Skeletal muscle tissue (tissue), 4 donors: ENCODE data around the gene KCNF1. TPM values are rescaled to one million over a fixed set of nuclear protein-coding genes. Genes with fewer than 3 reads are reported as not detected.
A peak's percentile ranks its signal among the peaks of the same experiment; 100 is the strongest.

Experiments
- H3K27ac ChIP-seq: one replicate; pipeline ENCODE4 v1.7.0; 2013; ENCODE audit warnings: mild to moderate bottlenecking, low read depth, low read length, inconsistent platforms
- H3K27me3 ChIP-seq, 3 donors: one replicate each; pipeline ENCODE4 v1.7.0; 2013; ENCODE audit warnings: low read length in 3 of 3; ENCODE audit not compliant: control insufficient read depth in 3 of 3, insufficient read depth in 3 of 3
- H3K36me3 ChIP-seq, 3 donors: one replicate each; pipeline ENCODE4 v1.7.0; 2013; ENCODE audit warnings: low read length in 3 of 3; ENCODE audit not compliant: control insufficient read depth in 3 of 3, insufficient read depth in 3 of 3
- H3K4me1 ChIP-seq, 3 donors: one replicate each; pipeline ENCODE4 v1.7.0; 2013; ENCODE audit warnings: low read length in 3 of 3, mild to moderate bottlenecking in 3 of 3; ENCODE audit not compliant: control insufficient read depth in 3 of 3, insufficient read depth in 3 of 3
- H3K4me3 ChIP-seq, 3 donors: one replicate each; pipeline ENCODE4 v1.7.0; 2013; ENCODE audit warnings: low read length in 3 of 3
- H3K9ac ChIP-seq, 3 donors: one replicate each; pipeline ENCODE4 v1.7.0; 2013; ENCODE audit warnings: low read length in 3 of 3, mild to moderate bottlenecking in 3 of 3, moderate library complexity in 2 of 3, low read depth in 1 of 3
- H3K9me3 ChIP-seq, 3 donors: one replicate each; pipeline ENCODE4 v1.7.0; 2013; ENCODE audit warnings: low read length in 3 of 3; ENCODE audit not compliant: control insufficient read depth in 3 of 3
- total RNA-seq: library from RNA; depleted of rRNA; stranded (reverse); fragments of >200 nt; gene quantifications from one replicate; pipeline ENCODE4 v1.2.3, GENCODE V29; 2014
- donor health status: Osteomylitis.

The KCNF1 gene
- total RNA-seq, 1 donor from 2014 or later: 1.6 TPM

- peaks cover 0 to 13% (median 7%) of the 10 kb centered on the region in 3 donors for H3K4me1 ChIP-seq
- no peak overlapping the region for H3K4me3 ChIP-seq
- H3K27ac ChIP-seq: no peak overlapping the region
- H3K36me3 ChIP-seq: no peaks in the 10 kb centered on the region
- peaks cover 42 to 57% (median 45%) of the 10 kb centered on the region in 3 donors for H3K27me3 ChIP-seq
- no peaks in the 10 kb centered on the region for H3K9me3 ChIP-seq
- no peak overlapping the region for H3K9ac ChIP-seq
These were observed 2.4 kb upstream of the KCNF1 start for GRCh38 chr2:10909050-10909995.

GRCh38 chr2:10909996-10910341, 1.8 kb upstream of the KCNF1 start:
- Histone ChIP-seq H3K4me3 (no peak overlapping the region), H3K4me1 (peaks cover 0 to 14% (median 7%) of the 10 kb centered on the region in 3 donors), H3K36me3 (no peaks in the 10 kb centered on the region), H3K9ac (no peak overlapping the region), H3K27ac (no peak overlapping the region), H3K9me3 (no peaks in the 10 kb centered on the region), H3K27me3 (peaks cover 46 to 56% (median 47%) of the 10 kb centered on the region in 3 donors)

- Histone ChIP-seq H3K9ac (no peak overlapping the region), H3K4me3 (no peak overlapping the region), H3K36me3 (no peaks in the 10 kb centered on the region), H3K4me1 (peaks cover 0 to 14% (median 7%) of the 10 kb centered on the region in 3 donors), H3K9me3 (no peaks in the 10 kb centered on the region), H3K27me3 (peaks cover 46 to 53% (median 47%) of the 10 kb centered on the region in 3 donors), H3K27ac (no peak overlapping the region)
These were observed 1.1 kb upstream of the KCNF1 start for GRCh38 chr2:10910625-10911024.

GRCh38 chr2:10912076-10912731, 470 bp downstream of the KCNF1 start:
- H3K27ac ChIP-seq: no peak overlapping the region
- no peak overlapping the region for H3K9ac ChIP-seq
- H3K27me3 ChIP-seq: peaks cover 46 to 53% (median 47%) of the 10 kb centered on the region in 3 donors
- H3K4me3 ChIP-seq: peak overlapping the region in 1 of 3 donors; percentile 29
- H3K36me3 ChIP-seq: no peaks in the 10 kb centered on the region
- H3K4me1 ChIP-seq: peaks cover 0 to 14% (median 7%) of the 10 kb centered on the region in 3 donors
- no peaks in the 10 kb centered on the region for H3K9me3 ChIP-seq

GRCh38 chr2:10912796-10913455, 1.2 kb downstream of the KCNF1 start:
- H3K4me1 ChIP-seq: peaks cover 0 to 14% (median 7%) of the 10 kb centered on the region in 3 donors
- peaks cover 46 to 53% (median 47%) of the 10 kb centered on the region in 3 donors for H3K27me3 ChIP-seq
- H3K9ac ChIP-seq: no peak overlapping the region
- H3K9me3 ChIP-seq: no peaks in the 10 kb centered on the region
- H3K4me3 ChIP-seq: no peak overlapping the region
- no peaks in the 10 kb centered on the region for H3K36me3 ChIP-seq
- H3K27ac ChIP-seq: no peak overlapping the region

GRCh38 chr2:10913501-10914271, 2.0 kb downstream of the KCNF1 start:
- Histone ChIP-seq H3K4me1 (peaks cover 0 to 14% (median 8%) of the 10 kb centered on the region in 3 donors), H3K27me3 (peaks cover 41 to 46% (median 44%) of the 10 kb centered on the region in 3 donors), H3K9me3 (no peaks in the 10 kb centered on the region), H3K4me3 (no peak overlapping the region), H3K36me3 (no peaks in the 10 kb centered on the region), H3K27ac (no peak overlapping the region), H3K9ac (no peak overlapping the region)

DNA sequence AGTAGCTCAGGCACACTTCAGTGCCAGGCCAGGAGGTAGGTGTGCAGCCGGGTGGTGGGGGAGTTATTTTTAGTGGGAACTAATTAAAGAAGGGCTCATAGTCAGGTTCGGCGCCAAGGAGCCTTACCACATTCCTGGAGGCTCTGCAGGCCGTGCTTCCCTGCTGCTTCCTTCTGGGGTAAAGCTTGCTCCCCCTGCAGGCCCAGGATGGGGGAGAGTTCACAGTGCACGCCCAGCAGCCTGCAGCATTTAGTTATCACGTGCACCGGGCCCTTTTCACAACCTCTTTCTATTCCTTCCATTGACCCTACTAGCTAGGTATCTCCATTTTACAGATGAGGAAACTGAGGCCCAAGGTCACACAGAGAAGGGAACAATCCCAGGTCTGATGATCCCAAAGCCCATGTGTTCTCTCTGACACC, 2.5 kb downstream of the KCNF1 start:
- no peak overlapping the region for H3K9ac ChIP-seq
- H3K4me3 ChIP-seq: no peak overlapping the region
- H3K27me3 ChIP-seq: peaks cover 41 to 48% (median 43%) of the 10 kb centered on the region in 3 donors
- H3K27ac ChIP-seq: no peak overlapping the region
- no peaks in the 10 kb centered on the region for H3K36me3 ChIP-seq
- peaks cover 0 to 14% (median 14%) of the 10 kb centered on the region in 3 donors for H3K4me1 ChIP-seq
- H3K9me3 ChIP-seq: no peaks in the 10 kb centered on the region

DNA sequence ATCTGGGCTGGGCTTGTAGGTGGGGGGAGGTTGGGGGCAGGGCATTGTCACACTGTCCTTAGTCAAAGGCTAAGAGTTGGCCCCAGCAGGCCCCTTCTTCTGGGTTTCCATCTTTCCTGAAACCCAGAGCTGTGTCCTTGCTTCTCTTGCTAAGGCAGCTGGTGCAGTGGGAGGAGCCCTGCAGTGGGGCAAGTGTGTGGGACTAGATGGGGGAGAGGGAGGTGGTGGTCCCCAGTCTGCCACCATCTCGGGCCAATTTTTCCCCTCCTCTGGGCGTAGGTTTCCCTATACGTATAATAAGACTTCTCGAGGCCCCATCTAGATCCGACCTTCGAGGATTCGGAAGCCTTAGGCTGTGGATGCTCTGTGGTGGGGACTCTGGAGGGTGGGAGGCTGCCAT, 3.5 kb downstream of the KCNF1 start:
- H3K4me3 ChIP-seq: no peak overlapping the region
- no peaks in the 10 kb centered on the region for H3K36me3 ChIP-seq
- peaks cover 0 to 15% (median 14%) of the 10 kb centered on the region in 3 donors for H3K4me1 ChIP-seq
- no peak overlapping the region for H3K27ac ChIP-seq
- H3K9me3 ChIP-seq: no peaks in the 10 kb centered on the region
- no peak overlapping the region for H3K9ac ChIP-seq
- peaks cover 39 to 46% (median 46%) of the 10 kb centered on the region in 3 donors for H3K27me3 ChIP-seq

DNA sequence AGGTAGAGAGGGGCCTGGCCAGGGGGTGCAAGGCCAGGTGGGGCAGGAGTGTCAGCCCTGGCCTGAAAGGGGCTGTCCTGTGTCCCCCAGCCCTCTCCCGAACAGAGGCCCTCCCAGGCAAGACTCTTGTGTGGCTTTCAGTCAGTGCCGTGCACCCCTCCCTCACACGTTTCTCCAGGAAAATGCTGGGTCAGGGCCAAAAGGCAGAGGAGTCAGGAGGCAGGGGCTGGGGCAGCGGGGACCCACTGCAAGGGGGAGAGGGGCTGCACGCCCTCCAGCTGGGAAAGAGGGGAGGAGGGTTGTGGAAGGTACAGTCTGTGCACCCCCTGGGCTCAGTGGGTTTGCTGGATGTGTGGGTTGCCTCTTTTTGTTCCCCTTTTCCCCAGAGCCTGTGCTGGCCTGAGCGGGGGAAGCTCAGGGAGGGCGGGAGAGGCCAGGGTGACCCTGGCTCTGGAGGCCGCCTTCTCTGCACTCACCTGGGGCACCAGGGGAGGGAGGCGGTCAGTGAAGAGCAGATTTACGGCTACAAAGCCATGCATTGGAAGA, 4.1 kb downstream of the KCNF1 start:
- H3K9ac ChIP-seq: no peak overlapping the region
- peaks cover 36 to 44% (median 42%) of the 10 kb centered on the region in 3 donors for H3K27me3 ChIP-seq
- H3K36me3 ChIP-seq: no peaks in the 10 kb centered on the region
- no peak overlapping the region for H3K4me3 ChIP-seq
- H3K27ac ChIP-seq: no peak overlapping the region
- peaks cover 0 to 15% (median 14%) of the 10 kb centered on the region in 3 donors for H3K4me1 ChIP-seq
- H3K9me3 ChIP-seq: no peaks in the 10 kb centered on the region
